Activated naive CD4-positive, alpha-beta T cell treated with anti-CD3 and anti-CD28 coated beads, Interleukin-2, amount 50 U/mL, for 72 hours (primary cell): ENCODE data around the gene DDX1. TPM values are rescaled to one million over a fixed set of nuclear protein-coding genes. Genes with fewer than 3 reads are reported as not detected.

Source experiments
- ATAC-seq, 2 donors: fragments of 150-1000 bp; cut with Tn5 transposase; 2 replicates each; pipeline ENCODE4 v1.10.0; 2021; ENCODE audit warnings: mild to moderate bottlenecking in 2 of 2, moderate library complexity in 2 of 2
- DNase-seq, 2 donors: peaks; one replicate each; pipeline ENCODE4 v3.0.0; 2021 to 2022; ENCODE audit warnings: low spot score in 2 of 2
- H3K27ac Mint-ChIP-seq, 2 donors: one replicate each; pipeline ENCODE4 v1.8.0; 2022; ENCODE audit warnings: mild to moderate bottlenecking in 2 of 2, mixed read lengths in 2 of 2
- H3K36me3 Mint-ChIP-seq, 2 donors: one replicate each; pipeline ENCODE4 v1.8.0; 2022; ENCODE audit warnings: mixed read lengths in 2 of 2
- H3K9me3 Mint-ChIP-seq, 2 donors: one replicate each; pipeline ENCODE4 v1.8.0; 2022; ENCODE audit warnings: mixed read lengths in 2 of 2
- total RNA-seq, 2 donors: library from RNA; stranded (reverse); gene quantifications; one replicate each; pipeline ENCODE4 v1.2.3, GENCODE V29; 2022

The DDX1 gene
- total RNA-seq, 2 donors from 2014 or later, result 30.4 to 82.4 TPM

DNA sequence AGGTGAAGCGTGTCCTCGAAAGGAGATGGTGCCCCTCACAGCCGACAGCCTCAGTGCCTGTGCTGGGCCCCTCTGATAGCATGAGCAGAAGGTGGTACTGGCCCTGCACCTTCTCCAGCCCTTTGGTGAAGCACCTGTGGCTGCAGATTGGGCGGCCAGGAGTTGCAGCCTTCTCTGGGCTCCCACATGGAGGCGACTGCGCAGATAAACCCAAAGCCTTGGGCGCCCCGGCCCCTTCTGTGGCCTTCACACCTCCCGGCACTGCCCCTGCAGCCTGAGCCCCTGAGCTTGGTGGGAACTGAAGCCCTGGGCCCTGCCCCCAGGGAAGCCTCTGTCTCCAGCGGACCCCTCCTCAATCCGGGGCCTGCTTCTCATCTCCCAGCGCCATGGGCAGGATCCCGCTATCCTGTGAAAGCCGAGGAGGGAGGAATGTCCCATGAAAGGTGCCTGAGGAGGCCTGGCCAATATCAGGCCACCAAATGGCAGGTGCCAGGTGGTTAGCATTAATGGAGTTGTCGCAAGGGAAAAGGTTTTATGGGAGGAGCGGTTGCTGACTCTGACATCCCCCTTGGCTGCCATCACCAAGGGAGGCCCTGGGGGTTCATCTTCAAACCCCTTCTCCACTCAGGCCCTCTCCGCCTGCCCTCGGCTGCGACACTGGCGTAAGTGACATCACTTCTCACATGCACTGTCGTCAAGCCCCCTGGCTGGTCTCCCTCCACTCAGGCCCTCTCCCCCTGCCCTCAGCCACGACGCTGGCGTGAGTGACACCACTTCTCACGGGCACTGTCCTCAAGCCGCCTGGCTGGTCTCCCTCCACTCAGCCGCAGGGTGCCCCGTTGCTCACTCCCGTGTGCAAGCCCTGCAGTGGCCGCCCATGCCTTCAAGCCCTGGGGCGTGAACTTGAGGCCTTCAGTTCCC, 62.4 kb downstream of the DDX1 start:
- DNase-seq, result no peak
- no peaks in the 10 kb centered on the region for H3K36me3 Mint-ChIP-seq
- no peak overlapping the region for H3K27ac Mint-ChIP-seq
- H3K9me3 Mint-ChIP-seq, result peaks cover 0 to 4% of the 10 kb centered on the region in 2 donors
- no peak for ATAC-seq

DNA sequence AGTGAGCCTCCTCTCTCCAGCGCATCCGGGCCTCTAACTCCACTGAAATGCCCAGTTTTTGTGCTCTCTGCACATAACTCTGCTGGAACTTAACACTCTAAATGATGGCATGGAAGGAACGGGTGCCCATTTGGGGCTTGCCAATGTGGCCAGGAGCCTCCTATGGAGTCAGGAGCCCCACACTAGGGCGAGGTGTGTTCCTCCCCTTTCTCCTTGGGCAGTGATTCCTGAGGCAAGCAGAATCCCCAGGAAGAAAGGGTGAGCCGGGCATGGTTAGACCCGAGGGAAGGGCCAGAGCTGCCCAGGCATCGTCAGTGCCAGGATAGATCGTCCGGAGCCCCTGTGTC, 63.0 kb downstream of the DDX1 start:
- Mint-ChIP-seq H3K9me3 (peaks cover 0 to 6% of the 10 kb centered on the region in 2 donors), H3K27ac (no peak overlapping the region)
- no peak for ATAC-seq

DNA sequence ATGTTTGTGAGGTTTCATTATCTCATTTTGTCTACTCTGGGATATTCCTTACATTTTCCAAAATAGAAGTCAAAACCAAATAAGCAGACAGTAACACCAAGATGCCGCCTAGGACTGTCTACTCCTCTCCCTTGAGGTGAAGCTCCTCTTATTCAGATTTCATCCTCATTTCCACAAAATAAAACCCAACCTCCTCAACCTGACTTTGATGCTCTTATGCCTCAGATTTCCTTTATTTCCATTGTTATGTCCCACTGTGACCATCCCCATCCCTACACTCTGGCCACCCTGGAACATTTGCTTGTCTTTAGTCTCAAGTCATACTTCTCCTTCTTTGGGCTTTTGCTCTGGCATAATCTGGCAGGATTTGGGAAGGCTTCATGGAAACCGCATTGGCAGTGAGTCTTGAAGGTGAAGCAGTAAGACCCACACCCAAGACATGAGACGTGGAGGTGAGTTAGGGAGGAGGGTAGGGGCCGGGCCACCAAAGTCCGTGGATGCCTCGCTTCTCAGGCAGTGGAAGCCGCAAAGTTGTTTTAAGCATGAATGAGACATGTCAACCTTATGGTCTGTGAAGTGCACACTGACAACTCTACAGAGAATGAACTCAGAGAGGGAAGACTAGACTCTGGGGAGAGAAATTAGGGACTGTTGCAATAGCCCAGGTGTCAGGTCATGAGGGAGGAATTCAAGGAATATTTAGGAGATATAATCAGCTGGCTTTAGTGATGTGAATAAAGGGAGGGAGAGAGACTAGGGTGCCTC, 63.6 kb downstream of the DDX1 start:
- Mint-ChIP-seq H3K27ac (no peak overlapping the region), H3K9me3 (peaks cover 0 to 6% of the 10 kb centered on the region in 2 donors), H3K36me3 (no peaks in the 10 kb centered on the region)
- DNase-seq (no peak), ATAC-seq (no peak)

More for the DNA sequence above, 63.0 kb downstream of the DDX1 start:
- no peaks in the 10 kb centered on the region for H3K36me3 Mint-ChIP-seq
- DNase-seq, result no peak

DNA sequence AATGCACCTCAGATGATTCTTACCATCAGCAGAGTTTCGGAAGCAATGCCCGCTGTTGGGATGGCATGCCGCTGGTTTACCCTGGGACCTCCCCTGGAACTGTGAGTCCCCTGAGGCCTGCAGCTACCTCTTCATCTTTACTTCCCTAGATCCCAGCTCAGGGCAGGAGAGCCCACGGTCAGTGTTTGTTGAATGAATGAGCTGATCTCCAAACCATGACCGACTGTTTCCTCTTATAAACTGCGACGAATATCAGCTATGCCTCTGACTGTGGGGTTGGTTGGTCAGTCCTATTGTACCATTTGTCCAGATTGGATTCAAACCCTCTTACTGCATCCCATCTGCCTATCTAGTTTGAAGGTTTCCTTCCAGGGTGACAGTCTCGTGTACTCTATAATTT, 64.4 kb downstream of the DDX1 start:
- Mint-ChIP-seq H3K9me3 (peaks cover 0 to 6% of the 10 kb centered on the region in 2 donors), H3K27ac (no peak overlapping the region), H3K36me3 (no peaks in the 10 kb centered on the region)
- DNase-seq (no peak), ATAC-seq (no peak)

DNA sequence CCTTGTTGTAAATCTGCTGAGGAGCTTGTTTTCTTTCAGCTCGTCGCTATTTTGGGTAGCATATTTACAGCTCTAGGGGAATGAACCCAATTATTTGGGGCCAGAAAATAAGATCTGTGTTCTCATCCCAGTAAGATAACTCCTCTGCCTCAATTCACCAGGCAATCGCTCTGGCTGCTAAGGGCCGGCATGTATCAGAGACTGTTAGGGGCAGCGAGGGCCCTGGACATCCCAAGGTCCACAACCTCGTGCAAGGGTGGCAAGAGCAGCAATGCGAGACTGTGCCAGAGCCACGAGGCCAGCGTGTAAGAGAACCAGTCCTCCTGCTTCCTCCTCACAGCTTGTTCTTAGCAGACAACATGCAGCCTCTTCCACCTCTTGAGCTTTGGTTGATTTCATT, 66.1 kb downstream of the DDX1 start:
- H3K9me3 Mint-ChIP-seq, result peaks cover 0 to 6% of the 10 kb centered on the region in 2 donors
- no peak for ATAC-seq
- no peaks in the 10 kb centered on the region for H3K36me3 Mint-ChIP-seq
- DNase-seq, result no peak
- no peak overlapping the region for H3K27ac Mint-ChIP-seq

DNA sequence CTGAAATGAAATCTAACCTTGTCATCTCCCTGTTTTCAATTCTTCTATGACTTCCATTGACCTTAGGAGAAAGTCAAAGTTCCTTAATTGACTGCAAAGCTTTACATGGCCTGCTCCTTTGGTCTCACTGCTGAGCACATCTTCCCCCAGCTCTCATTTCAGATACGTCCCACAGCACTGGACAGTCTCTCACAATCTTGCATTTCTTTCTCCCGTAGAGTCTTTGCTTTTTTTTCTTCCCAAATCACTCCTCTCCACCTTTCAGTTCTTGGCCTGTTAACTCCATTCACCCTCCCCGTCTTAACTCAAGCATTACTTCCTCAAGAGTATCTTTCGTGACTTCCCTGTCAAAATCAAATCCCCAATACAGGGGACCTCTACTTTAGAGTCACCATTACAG, 67.2 kb downstream of the DDX1 start:
- Mint-ChIP-seq H3K27ac (no peak overlapping the region), H3K9me3 (peaks cover 0 to 6% of the 10 kb centered on the region in 2 donors), H3K36me3 (no peaks in the 10 kb centered on the region)
- ATAC-seq (no peak), DNase-seq (no peak)

DNA sequence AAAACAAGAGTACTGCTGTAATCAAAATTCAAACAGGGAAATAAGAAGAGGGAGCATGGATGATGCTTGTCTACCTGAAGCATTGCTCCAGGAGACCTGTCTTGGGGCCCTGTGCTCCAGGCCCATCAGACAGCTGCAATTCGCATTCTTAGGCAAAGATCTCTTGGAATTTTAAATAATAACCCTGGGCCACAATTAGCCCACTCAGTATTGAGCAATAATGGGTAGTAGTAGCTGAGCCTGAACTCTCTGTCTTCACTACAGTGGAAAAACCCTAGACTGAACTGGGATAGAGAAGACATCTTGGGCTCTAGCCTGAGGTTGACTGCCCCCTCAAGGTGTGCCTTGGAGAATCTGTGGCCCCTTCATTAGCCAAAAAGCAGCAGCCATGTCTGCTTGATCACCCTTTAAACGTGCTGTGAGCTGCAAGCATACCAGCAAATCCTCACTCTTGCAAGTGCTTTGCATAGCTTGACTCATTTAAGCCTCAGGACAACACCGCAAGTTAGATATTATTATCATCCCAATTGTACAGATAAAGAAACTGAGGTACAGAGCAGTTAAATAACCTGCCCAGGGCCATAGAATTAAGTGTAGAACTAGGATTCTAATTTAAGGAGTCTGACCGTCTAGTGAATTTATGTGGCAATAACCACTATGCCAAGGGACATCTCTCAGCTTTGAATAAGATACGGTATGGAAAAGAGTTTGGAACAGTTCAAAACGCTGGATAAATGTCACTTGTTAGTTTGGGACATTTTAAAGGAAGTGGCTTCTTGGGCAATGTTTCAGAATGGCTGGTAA, 69.0 kb downstream of the DDX1 start:
- Mint-ChIP-seq H3K27ac (no peak overlapping the region), H3K9me3 (peaks cover 0 to 6% of the 10 kb centered on the region in 2 donors), H3K36me3 (no peaks in the 10 kb centered on the region)
- ATAC-seq (no peak), DNase-seq (no peak)

DNA sequence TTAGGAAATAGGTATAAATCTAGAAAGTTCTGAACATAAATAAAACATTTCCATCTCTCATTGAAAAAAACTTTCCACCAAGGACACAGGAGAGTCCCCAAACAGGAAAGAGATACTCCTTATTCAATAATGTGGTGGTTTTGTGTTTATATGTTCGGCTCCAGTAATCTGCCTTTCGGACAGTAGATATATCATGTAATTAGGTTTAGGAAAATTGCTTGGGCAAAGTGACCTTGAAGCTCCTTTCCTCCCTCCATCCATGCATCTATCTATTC, 69.6 kb downstream of the DDX1 start:
- no peak for ATAC-seq
- peaks cover 0 to 6% of the 10 kb centered on the region in 2 donors for H3K9me3 Mint-ChIP-seq

DNA sequence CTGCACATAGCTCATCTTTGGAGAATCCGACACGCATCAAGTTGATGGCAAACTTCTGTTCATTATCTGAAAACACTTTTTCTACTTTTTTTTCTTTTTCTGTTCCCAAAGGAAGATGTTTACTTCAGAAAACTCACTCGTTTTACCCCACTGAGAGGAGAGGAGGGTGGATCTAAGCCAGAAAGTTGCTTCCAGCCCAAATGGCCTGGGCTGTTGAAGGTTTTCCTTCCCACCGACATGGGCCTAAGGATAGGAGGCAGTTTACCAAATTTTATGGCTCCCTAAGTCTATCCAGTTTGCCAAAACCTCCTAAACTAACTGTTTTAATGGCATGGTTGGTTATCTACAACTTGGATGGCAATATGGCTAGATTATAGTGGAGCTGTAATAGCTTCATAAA, 70.4 kb downstream of the DDX1 start:
- peaks cover 0 to 6% of the 10 kb centered on the region in 2 donors for H3K9me3 Mint-ChIP-seq
- ATAC-seq (no peak), DNase-seq (no peak)
- H3K36me3 Mint-ChIP-seq, result no peaks in the 10 kb centered on the region
- no peak overlapping the region for H3K27ac Mint-ChIP-seq

More for the DNA sequence above, 69.6 kb downstream of the DDX1 start:
- DNase-seq, result no peak
- no peak overlapping the region for H3K27ac Mint-ChIP-seq
- H3K36me3 Mint-ChIP-seq, result no peaks in the 10 kb centered on the region

DNA sequence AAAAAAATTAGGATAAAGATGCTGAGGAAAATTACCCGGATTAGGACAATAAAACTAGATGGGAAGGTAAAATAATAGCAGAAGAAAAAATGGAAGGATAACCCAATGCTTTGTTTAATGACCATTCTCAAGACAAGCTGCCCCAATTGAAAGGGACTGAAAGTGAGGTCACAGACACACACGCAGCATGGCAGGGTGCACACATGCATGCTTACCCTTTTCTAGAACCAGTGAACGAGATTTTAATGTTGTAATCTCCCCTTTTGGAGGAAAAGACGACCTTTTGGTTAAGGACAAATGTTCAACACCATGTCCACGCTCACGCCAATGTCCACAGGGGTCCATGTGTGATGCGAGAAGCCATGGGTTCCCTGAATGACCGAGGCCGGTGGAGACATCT, 70.9 kb downstream of the DDX1 start:
- no peak for DNase-seq
- ATAC-seq, result no peak
- no peaks in the 10 kb centered on the region for H3K36me3 Mint-ChIP-seq
- H3K27ac Mint-ChIP-seq, result no peak overlapping the region
- peaks cover 0 to 6% of the 10 kb centered on the region in 2 donors for H3K9me3 Mint-ChIP-seq

DNA sequence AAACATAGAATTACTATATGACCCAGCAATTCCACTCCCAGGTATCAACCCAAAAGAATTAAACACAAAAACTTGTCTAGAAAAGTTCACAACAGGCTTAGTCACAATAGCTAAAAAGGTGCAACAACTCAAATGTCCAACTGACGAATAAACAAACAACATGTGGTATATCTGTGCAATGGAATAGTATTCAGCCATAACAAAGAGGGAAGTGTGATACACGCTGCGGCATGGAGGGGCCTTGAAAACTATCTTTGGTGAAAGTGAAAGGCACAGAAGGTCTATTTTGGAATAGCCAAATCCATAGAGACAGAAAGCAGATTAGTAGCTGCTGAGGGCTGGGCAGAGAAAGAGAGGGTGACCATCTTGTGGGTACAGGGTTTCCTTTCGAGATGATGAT, 72.1 kb downstream of the DDX1 start:
- ATAC-seq (no peak), DNase-seq (no peak)
- H3K36me3 Mint-ChIP-seq, result no peaks in the 10 kb centered on the region
- no peak overlapping the region for H3K27ac Mint-ChIP-seq
- H3K9me3 Mint-ChIP-seq, result peaks cover 0 to 4% of the 10 kb centered on the region in 2 donors

DNA sequence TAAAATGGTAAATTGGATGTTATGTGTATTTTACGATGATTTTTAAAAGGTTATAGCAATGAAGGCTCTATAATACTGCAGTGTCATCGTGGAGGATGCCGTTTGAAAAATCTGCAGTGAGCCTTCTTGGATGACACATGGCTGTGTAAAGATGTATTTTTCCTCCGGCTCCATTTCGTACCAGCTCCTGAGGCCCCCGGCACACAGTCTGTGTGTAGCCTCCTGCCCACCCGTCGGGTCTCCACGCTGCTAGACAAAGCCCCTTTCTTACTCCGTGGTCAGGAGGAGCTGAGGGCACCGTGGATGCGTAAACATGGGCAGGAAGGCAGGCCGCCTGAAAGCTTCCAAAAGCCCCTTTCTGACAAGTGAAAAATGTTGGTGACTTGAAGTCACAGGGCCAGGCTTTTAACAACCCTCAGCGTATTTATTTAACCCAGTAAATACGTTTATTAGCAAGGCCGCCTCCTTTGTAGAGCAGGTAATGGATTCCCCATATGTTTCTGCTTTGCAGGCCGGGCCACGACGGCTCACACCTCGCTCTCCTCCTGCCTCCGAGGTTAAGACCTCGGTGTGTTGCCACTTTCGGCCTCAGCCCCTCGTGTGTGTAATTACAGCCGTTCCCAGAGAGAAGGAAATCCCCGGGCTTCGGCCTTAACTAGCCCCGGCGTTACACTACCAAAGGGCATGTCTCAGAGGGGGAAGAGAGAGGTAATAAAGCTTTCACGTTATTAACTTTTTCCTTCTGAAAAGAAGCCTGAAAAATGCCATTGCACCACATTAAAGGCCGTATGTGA, 72.8 kb downstream of the DDX1 start:
- no peak overlapping the region for H3K27ac Mint-ChIP-seq
- DNase-seq (no peak), ATAC-seq (no peak)
- H3K9me3 Mint-ChIP-seq, result no peaks in the 10 kb centered on the region
- no peaks in the 10 kb centered on the region for H3K36me3 Mint-ChIP-seq

DNA sequence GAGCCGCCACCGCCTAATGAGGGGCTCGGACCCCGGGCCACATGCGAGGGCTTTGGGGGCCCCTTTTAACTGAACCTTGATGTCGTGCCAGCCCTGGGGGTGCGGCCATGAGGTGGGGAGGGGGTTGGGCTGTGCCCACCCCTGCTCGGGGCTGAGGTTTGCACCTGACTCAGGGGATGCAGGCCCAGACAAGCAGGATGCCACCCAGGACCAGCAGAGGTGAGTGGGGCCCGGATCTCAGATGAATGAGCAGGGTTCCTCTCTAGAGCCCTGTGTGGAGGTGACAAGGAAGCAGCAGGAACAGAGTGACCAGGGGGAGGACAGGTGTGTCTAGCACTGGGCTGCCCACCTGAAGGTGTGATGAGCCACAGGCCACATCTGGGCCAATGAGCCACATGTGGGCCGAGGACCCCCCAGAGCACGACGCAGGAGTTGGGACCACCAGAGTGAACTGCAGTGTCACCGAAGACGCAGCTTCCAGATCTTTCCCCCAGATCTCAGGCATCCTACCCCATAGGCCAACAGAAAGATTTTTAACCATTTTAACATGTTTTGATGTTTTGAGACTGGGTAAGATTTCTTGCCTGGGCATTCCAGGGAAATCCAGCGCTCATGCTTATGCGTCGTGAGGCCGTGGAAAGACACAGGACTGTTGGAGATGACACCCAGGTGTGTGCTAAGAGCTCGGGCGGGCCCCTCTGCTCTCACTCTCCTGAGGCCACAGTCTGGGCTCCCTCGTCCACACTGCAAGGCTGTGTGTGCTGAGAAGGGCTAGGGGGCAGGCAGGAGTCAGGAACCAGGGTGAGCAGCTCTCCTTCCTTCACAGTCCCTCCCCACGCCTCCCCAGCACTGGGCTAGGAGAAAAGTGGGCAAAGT, 73.6 kb downstream of the DDX1 start:
- no peaks in the 10 kb centered on the region for H3K9me3 Mint-ChIP-seq
- no peak overlapping the region for H3K27ac Mint-ChIP-seq
- no peaks in the 10 kb centered on the region for H3K36me3 Mint-ChIP-seq
- DNase-seq (no peak), ATAC-seq (no peak)

DNA sequence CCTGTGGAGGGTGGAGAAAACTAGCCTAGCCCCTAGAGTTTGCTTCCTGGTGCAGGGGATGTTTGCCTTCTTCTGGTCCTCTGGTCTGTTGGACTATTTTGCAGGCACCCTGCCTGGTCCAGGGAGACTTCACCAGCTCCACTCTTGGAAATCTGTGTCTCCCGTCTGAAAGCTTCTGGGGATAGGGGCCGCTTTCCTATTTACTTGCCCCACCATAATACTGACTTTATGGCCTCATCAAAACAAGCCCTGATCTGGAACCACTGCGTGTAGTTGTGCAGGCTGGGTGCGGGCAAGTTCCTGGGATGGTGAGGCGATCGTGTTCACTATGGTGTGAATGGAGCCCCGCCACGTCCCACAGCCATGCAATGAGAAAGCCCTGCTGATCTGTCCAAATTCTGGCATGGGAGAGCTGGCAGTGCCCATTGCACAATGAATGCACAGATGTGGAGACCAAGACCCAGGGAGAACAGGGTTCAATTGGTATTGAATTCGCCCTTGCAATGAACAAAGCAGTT, 74.3 kb downstream of the DDX1 start:
- H3K27ac Mint-ChIP-seq, result no peak overlapping the region
- no peaks in the 10 kb centered on the region for H3K9me3 Mint-ChIP-seq
- DNase-seq, result no peak
- ATAC-seq, result no peak
- no peaks in the 10 kb centered on the region for H3K36me3 Mint-ChIP-seq
